IPS-NIHi7 (cell line): Measurements from ENCODE around the gene CLEC18C.
"Not testable (repeated sequence)": the region's sequence is repeated elsewhere in the genome, so short reads cannot be mapped to it uniquely, and the experiment has no call there.

Experiments
- DNase-seq: peaks from one replicate; pipeline ENCODE4 v3.0.0; 2012; ENCODE audit warnings: mixed read lengths; ENCODE audit errors: extremely low spot score

CLEC18C gene

GRCh38 chr16:70159355-70160348 lies 13.9 kb upstream of the CLEC18C start:
- DNase-seq: no peak

- no peak for DNase-seq
Measured at GRCh38 chr16:70160388-70160787, 13.2 kb upstream of the CLEC18C start.

DNA sequence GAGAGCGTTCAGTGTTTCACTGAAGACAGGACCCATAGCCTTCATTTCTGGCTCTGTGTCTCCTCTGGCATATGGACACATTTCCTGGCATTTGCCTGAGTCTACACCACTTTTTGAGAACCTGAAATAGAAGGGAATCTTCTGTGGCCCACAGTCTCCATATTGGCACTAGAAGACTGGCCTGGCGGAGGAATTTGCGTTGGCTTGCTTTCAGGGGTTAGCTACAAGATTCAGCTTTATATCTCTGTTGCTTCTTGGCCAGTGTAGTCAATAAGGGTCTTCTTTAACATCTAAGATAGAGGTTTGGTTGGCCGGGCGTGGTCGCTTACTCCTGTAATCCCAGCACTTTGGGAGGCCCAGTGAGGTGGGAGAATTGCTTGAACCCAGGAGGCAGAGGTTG lies 12.8 kb upstream of the CLEC18C start:
- DNase-seq: no peak

- peak; percentile 8 for DNase-seq
Measured at GRCh38 chr16:70161350-70161749, 12.2 kb upstream of the CLEC18C start.

- DNase-seq: peak; percentile 18
Measured at GRCh38 chr16:70162041-70162451, 11.5 kb upstream of the CLEC18C start.

GRCh38 chr16:70163596-70163995 lies 10.0 kb upstream of the CLEC18C start:
- DNase-seq: no peak

DNA sequence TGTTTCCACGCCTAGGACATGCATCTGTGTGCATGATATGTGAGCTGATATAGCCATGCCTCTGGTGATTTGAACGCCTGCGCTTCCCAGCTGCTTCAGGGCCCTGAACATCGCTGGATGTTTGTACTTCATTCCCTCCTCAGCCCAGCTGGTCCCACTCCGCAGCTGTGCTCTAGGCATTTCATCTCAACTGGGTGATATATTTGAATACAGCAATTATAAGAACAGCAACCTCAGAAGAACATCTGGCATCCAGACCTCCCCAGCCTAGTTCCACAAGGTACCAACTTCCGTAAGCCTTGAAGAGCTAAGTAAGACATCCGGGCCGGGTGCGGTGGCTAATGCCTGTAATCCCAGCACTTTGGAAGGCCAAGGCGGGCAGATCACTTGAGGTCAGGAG lies 6.9 kb upstream of the CLEC18C start:
- not testable (repeated sequence) for DNase-seq

GRCh38 chr16:70173916-70174315 lies 329 bp downstream of the CLEC18C start:
- not testable (repeated sequence) for DNase-seq

DNA sequence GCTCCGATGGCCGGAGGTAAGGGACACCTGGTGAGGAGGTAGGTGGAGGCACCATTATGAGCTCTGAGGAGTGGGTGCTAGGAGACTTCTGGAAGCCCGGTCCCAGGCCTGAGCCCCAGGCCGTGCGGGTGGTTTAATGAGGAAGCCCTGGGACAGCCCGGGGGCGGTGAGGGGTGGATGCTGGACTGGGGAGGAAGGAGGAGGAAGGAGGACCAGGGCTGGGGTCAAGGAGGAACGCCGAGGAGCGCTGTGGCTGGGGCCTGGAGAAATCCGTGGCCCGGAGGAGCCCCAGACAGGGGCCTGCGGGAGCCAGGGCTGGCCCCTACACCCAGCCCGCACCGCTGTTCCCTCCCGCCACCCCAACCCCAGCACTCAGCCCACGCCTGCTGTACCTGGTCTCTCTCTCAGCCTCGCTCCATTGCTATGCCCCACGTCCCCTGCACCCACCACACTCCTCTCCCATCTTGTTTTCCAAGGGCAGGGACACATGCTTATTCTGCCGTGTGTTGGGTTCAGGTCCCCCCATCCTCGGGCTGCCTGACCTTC lies 873 bp downstream of the CLEC18C start:
- DNase-seq: not testable (repeated sequence)

- not testable (repeated sequence) for DNase-seq
Measured at GRCh38 chr16:70187858-70188607, 14.4 kb downstream of the CLEC18C start.

DNA sequence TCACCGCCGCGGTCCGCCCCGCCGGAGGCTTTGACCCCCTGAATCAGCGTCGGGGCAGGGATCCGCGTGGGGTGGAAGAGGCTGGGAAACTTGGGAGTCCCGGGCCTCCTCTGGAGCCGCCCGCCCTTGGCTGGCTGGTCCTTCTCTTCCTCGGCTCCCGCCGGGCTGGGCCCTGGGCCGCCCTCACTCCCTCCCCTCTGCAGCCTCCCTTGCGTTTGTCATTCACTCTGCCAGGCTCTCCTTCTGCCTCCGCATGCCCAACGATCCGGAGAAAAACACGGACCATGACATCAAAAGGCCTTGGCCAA lies 15.0 kb downstream of the CLEC18C start:
- not testable (repeated sequence) for DNase-seq

- not testable (repeated sequence) for DNase-seq
Measured at GRCh38 chr16:70190574-70190973, 17.0 kb downstream of the CLEC18C start.

GRCh38 chr16:70196683-70197300 lies 23.2 kb downstream of the CLEC18C start:
- not testable (repeated sequence) for DNase-seq

- not testable (repeated sequence) for DNase-seq
Measured at GRCh38 chr16:70197611-70198010, 24.0 kb downstream of the CLEC18C start.

DNA sequence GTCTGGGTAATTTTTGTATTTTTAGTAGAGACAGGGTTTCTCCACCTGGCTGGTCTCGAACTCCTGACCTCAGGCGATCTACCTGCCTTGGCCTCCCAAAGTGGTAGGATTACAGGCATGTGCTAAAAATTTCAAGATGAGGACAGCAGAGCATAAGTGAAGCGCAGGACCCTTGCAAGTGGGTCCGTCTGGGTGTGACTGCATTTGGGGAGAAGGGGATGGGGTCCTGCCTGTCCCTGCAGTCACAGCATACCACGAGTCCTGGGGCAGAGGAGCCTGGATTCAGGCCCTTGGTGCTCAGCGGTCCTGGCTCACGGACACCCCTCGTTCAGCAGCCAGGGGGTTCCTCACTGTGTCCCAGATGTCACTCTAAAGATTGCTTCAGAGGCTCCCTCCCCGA lies 24.6 kb downstream of the CLEC18C start:
- DNase-seq: not testable (repeated sequence)

DNA sequence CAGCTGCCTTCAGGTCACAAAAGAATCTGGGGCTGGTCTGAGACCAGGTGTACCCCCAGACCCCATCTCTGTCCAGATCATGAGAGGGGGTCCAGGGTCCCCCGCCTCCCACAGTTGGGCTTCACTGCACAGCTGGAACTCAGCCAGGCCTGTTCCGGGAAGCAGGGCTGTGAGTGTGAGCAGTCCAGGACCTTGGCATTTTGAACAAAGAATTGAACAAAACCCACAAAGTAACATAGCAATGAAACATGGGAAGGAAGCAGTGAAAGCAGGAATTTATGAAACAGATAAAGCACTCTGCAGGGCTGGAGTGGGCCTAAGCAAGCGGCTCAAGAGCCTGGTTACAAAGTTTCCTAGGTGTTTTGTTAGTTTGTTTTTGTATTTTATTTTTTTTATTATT lies 25.1 kb downstream of the CLEC18C start:
- DNase-seq: not testable (repeated sequence)

GRCh38 chr16:70199170-70199569 lies 25.6 kb downstream of the CLEC18C start:
- DNase-seq: not testable (repeated sequence)

GRCh38 chr16:70200063-70200462 lies 26.5 kb downstream of the CLEC18C start:
- DNase-seq: not testable (repeated sequence)

GRCh38 chr16:70203508-70203907 lies 29.9 kb downstream of the CLEC18C start:
- DNase-seq: not testable (repeated sequence)

GRCh38 chr16:70204010-70204409 lies 30.4 kb downstream of the CLEC18C start:
- not testable (repeated sequence) for DNase-seq

GRCh38 chr16:70204668-70205405 lies 31.2 kb downstream of the CLEC18C start:
- DNase-seq: not testable (repeated sequence)
